OCI-LY7 (cell line): ENCODE results near the gene ERN2. TPM values are rescaled to one million over a fixed set of nuclear protein-coding genes. Genes with fewer than 3 reads are reported as not detected.

Source experiments
- BruUV-seq: library from RNA; stranded (reverse); fragments of 400-500 nt; replicated peaks from 2 replicates; lab custom pipeline; 2021; lab: Mats Ljungman, UMichigan
- CTCF ChIA-PET: fragments of 300-600 bp; sonication (Branson Sonifier 250); formaldehyde crosslinking; loops from one replicate; lab custom pipeline; 2022; ENCODE audit warnings: antibody characterized with exemption; ENCODE audit not compliant: unreplicated experiment; lab: Charles Lee
- POLR2A ChIA-PET: fragments of 300-600 bp; sonication (Branson Sonifier 250); formaldehyde crosslinking; loops from one replicate; lab custom pipeline; 2022; ENCODE audit warnings: antibody characterized with exemption; lab: Charles Lee
- DNase-seq: peaks from one replicate; pipeline ENCODE4 v3.0.0-alpha.2; 2015; ENCODE audit warnings: low spot score
- H2AFZ ChIP-seq: fragments of 200-600 bp; sonication (generic), shearing (Covaris generic); 2 replicates; pipeline ENCODE4 v1.6.1; 2014; ENCODE audit warnings: mild to moderate bottlenecking, antibody characterized with exemption, low read length, moderate library complexity
- H3K27ac ChIP-seq: fragments of 200-600 bp; sonication (generic); 2 replicates; pipeline ENCODE4 v1.5.1; 2014; ENCODE audit warnings: mixed run types, low read depth, mild to moderate bottlenecking, moderate library complexity, low read length, inconsistent platforms; ENCODE audit not compliant: poor library complexity, severe bottlenecking
- H3K36me3 ChIP-seq: fragments of 200-600 bp; sonication (generic); 2 replicates; pipeline ENCODE4 v1.6.1; 2014; ENCODE audit warnings: mild to moderate bottlenecking, antibody characterized with exemption, low read length, moderate library complexity, mixed read lengths; ENCODE audit not compliant: insufficient read depth
- H3K4me1 ChIP-seq: fragments of 200-600 bp; sonication (generic); 2 replicates; pipeline ENCODE4 v1.5.1; 2014; ENCODE audit warnings: mild to moderate bottlenecking, low read length; ENCODE audit not compliant: insufficient read depth, poor library complexity, severe bottlenecking
- H3K4me2 ChIP-seq: fragments of 200-600 bp; sonication (generic); 2 replicates; pipeline ENCODE4 v1.6.1; 2014; ENCODE audit warnings: mild to moderate bottlenecking, low read length
- H3K4me3 ChIP-seq: fragments of 200-600 bp; sonication (generic); 2 replicates; pipeline ENCODE4 v1.5.1; 2014; ENCODE audit warnings: mild to moderate bottlenecking, low read depth, low read length; ENCODE audit not compliant: poor library complexity, severe bottlenecking
- H3K79me2 ChIP-seq: fragments of 200-600 bp; sonication (generic); 2 replicates; pipeline ENCODE4 v1.6.1; 2016; ENCODE audit warnings: low read depth, mild to moderate bottlenecking, low read length, moderate library complexity, mixed read lengths; ENCODE audit not compliant: insufficient read depth
- H3K9me2 ChIP-seq: fragments of 200-600 bp; sonication (generic); 2 replicates; pipeline ENCODE4 v1.6.1; 2016; ENCODE audit warnings: mild to moderate bottlenecking, low read length, mixed read lengths; ENCODE audit not compliant: insufficient read depth
- H3K9me3 ChIP-seq: fragments of 200-600 bp; sonication (generic); 2 replicates; pipeline ENCODE4 v1.6.1; 2014; ENCODE audit warnings: mild to moderate bottlenecking, mixed run types, low read length, mixed read lengths
- H4K20me1 ChIP-seq: fragments of 200-600 bp; sonication (generic); 2 replicates; pipeline ENCODE4 v1.6.1; 2014; ENCODE audit warnings: mild to moderate bottlenecking, antibody characterized with exemption, low read length, moderate library complexity, mixed read lengths; ENCODE audit not compliant: insufficient read depth
- CTCF ChIP-seq: fragments of 200-600 bp; sonication (generic); conservative IDR thresholded peaks from 2 replicates; pipeline ENCODE4 v1.5.1; 2014; ENCODE audit warnings: mild to moderate bottlenecking, antibody characterized with exemption, low read length, moderate library complexity, mixed read lengths
- EZH2phosphoT487 ChIP-seq: fragments of 200-600 bp; sonication (generic); IDR thresholded peaks from 2 replicates; pipeline ENCODE4 v1.6.1; 2018; ENCODE audit warnings: low read depth, borderline replicate concordance, mild to moderate bottlenecking, mixed run types, antibody characterized with exemption, low read length, moderate library complexity, mixed read lengths
- intact Hi-C: fragments of 100-400 bp; cut with micrococcal nuclease; formaldehyde crosslinking; loops from one replicate; pipeline ENCODE4 v1.10.0; 2022; ENCODE audit not compliant: unreplicated experiment
- total RNA-seq, 2 experiments: library from RNA; depleted of rRNA in 1 of 2; stranded (reverse); fragments of >200 nt in 1 of 2; shearing (Covaris generic) in 1 of 2; gene quantifications; 2 replicates each; pipeline ENCODE4 v1.2.3, GENCODE V29; 2014 to 2022

Gene ERN2
- total RNA-seq, 2 experiments from 2014 or later: 1.2 to 2.5 TPM

- DNase-seq: no peak
- H3K4me3 ChIP-seq: no peak overlapping the region
- BruUV-seq: TSS peak; percentile 12
- no peak for TF ChIP-seq CTCF
- no peak overlapping the region for H2AFZ ChIP-seq
- CTCF ChIA-PET: no interaction called here
- H3K9me2 ChIP-seq: no peaks in the 10 kb centered on the region
- peaks cover 85% of the 10 kb centered on the region for H3K36me3 ChIP-seq
- no peaks in the 10 kb centered on the region for H3K9me3 ChIP-seq
- intact Hi-C loops: no loop called here
- no peak overlapping the region for H3K27ac ChIP-seq
- POLR2A ChIA-PET: interaction anchor here (0.9 kb wide), 1 partner anchor 8 kb away, joined by 3 read pairs; no protein-coding TSS in a partner anchor
- H3K4me2 ChIP-seq: no peak overlapping the region
- no peaks in the 10 kb centered on the region for H4K20me1 ChIP-seq
- H3K4me1 ChIP-seq: no peaks in the 10 kb centered on the region
- H3K79me2 ChIP-seq: no peaks in the 10 kb centered on the region
Observed at GRCh38 chr16:23668873-23669272, 44.1 kb downstream of the ERN2 start.

- no peak for DNase-seq
- no peak for TF ChIP-seq CTCF
- no peak for TF ChIP-seq EZH2phosphoT487
- Histone ChIP-seq H3K4me2 (no peak overlapping the region), H3K4me1 (no peaks in the 10 kb centered on the region), H3K27ac (no peak overlapping the region), H3K79me2 (no peaks in the 10 kb centered on the region), H3K36me3 (peaks cover 87% of the 10 kb centered on the region), H3K4me3 (no peak overlapping the region), H2AFZ (no peak overlapping the region), H3K9me3 (no peaks in the 10 kb centered on the region), H3K9me2 (no peaks in the 10 kb centered on the region), H4K20me1 (no peaks in the 10 kb centered on the region)
- no TSS peak for BruUV-seq
- POLR2A ChIA-PET: no interaction called here
- intact Hi-C loops: no loop called here
- CTCF ChIA-PET: no interaction called here
Observed at GRCh38 chr16:23668225-23668624, 44.8 kb downstream of the ERN2 start.

- TF ChIP-seq CTCF (no peak), EZH2phosphoT487 (no peak)
- ChIA-PET POLR2A (no interaction called here), CTCF (no interaction called here)
- BruUV-seq: no TSS peak
- no peaks in the 10 kb centered on the region for H4K20me1 ChIP-seq
- H3K9me3 ChIP-seq: no peaks in the 10 kb centered on the region
- H3K79me2 ChIP-seq: no peaks in the 10 kb centered on the region
- no peaks in the 10 kb centered on the region for H3K4me1 ChIP-seq
- no peak overlapping the region for H3K4me3 ChIP-seq
- H3K36me3 ChIP-seq: peaks cover 93% of the 10 kb centered on the region
- H3K4me2 ChIP-seq: no peak overlapping the region
- DNase-seq: no peak
- intact Hi-C loops: no loop called here
- H3K27ac ChIP-seq: no peak overlapping the region
- no peaks in the 10 kb centered on the region for H3K9me2 ChIP-seq
- no peak overlapping the region for H2AFZ ChIP-seq
Observed at GRCh38 chr16:23667355-23667659, 45.7 kb downstream of the ERN2 start.
